Glutamatergic neuron (in vitro differentiated cells): ENCODE results near the gene ROS1. TPM values are rescaled to one million over a fixed set of nuclear protein-coding genes. Genes with fewer than 3 reads are reported as not detected.
"Not testable (repeated sequence)": the region's sequence is repeated elsewhere in the genome, so short reads cannot be mapped to it uniquely, and the experiment has no call there.

Experiments used
- DNase-seq: peaks from one replicate; pipeline ENCODE4 v3.0.0; 2022
- H3K27ac Mint-ChIP-seq: one replicate; pipeline ENCODE4 v1.8.0; 2020; ENCODE audit warnings: mild to moderate bottlenecking, mixed read lengths, inconsistent platforms; ENCODE audit not compliant: unreplicated experiment
- H3K27me3 Mint-ChIP-seq: one replicate; pipeline ENCODE4 v1.8.0; 2020; ENCODE audit warnings: mild to moderate bottlenecking, moderate library complexity, mixed read lengths, inconsistent platforms; ENCODE audit not compliant: unreplicated experiment
- H3K36me3 Mint-ChIP-seq: one replicate; pipeline ENCODE4 v1.8.0; 2020; ENCODE audit warnings: mild to moderate bottlenecking, mixed read lengths, inconsistent platforms; ENCODE audit not compliant: unreplicated experiment
- H3K4me1 Mint-ChIP-seq: one replicate; pipeline ENCODE4 v1.8.0; 2020; ENCODE audit warnings: mild to moderate bottlenecking, low read depth, mixed read lengths, inconsistent platforms; ENCODE audit not compliant: unreplicated experiment
- H3K4me3 Mint-ChIP-seq: one replicate; pipeline ENCODE4 v1.8.0; 2020; ENCODE audit warnings: mild to moderate bottlenecking, mixed read lengths, inconsistent platforms; ENCODE audit not compliant: unreplicated experiment
- H3K9me3 Mint-ChIP-seq: one replicate; pipeline ENCODE4 v1.8.0; 2020; ENCODE audit warnings: mild to moderate bottlenecking, moderate library complexity, mixed read lengths, inconsistent platforms; ENCODE audit not compliant: unreplicated experiment
- CTCF ChIP-seq: fragments of 200-600 bp; sonication (generic); IDR thresholded peaks from one replicate; pipeline ENCODE4 v1.5.0; 2021; ENCODE audit not compliant: partially characterized antibody, unreplicated experiment
- total RNA-seq: library from RNA; stranded (reverse); fragmentation: NEBNext Ultra II Directional; extraction: Animal tissue kit (Norgen Biotek cat#: 25700); gene quantifications from one replicate; pipeline ENCODE4 v1.2.1, GENCODE V29; 2021; ENCODE audit not compliant: unreplicated experiment

The ROS1 gene
- total RNA-seq, 1 donor from 2014 or later: not detected

DNA sequence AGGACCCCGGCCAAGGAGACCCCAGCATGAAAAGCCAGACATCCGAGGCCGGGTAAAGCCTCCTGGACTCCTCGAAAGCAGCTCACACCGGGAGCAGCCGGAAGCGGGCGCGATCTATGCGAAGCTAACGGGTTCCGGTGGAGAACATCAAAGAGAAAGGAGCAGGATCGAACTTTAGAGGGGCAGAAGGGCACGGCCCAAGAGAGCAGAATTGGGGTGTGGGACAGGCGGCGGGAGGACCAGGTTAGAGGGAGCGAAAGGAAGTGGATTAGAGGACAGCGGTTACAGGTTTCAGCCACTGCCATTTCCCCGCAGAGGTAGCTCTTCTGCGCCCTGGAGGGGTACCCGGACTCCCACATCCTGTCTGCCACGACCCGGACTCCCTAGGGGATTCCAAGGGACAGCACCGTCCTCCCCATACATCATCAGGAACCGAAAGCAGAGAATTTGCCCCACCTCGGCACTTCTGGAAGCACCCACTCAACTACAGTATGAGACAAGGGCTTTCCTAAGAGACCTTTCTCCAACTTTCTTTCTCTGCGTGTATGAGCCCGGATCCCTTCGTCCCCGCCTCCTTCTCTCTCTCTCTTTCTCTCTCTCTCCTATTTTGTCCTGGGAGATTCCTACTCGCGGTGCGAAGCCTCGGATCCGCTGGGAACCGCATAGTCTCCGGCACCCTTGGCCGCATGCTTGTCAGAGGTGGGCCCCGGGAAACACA is 160.9 kb downstream of the ROS1 start:
- Mint-ChIP-seq H3K9me3 (peaks cover 18% of the 10 kb centered on the region), H3K27me3 (peaks cover 36% of the 10 kb centered on the region), H3K4me3 (peak overlapping the region; percentile 88), H3K36me3 (no peaks in the 10 kb centered on the region), H3K27ac (no peak overlapping the region), H3K4me1 (peaks cover 3% of the 10 kb centered on the region)
- DNase-seq: peak; percentile 20
- no peak for TF ChIP-seq CTCF

DNA sequence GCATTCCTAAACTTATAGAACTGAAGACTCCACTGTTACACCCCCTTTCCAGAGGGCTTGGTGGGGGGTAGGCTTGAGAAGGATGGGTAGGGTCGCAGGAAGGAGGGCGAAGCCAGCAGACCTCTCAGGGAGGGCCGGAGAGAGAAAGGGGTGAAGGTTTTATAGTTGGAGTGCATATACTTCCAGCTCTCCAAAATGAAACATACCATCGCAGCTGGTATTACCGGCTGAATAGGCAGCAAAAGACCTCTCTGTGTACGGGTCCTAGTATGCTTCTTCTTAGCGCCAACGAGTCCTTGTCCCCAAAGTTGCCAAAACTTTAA is 161.4 kb downstream of the ROS1 start:
- no peak overlapping the region for H3K27ac Mint-ChIP-seq
- peaks cover 3% of the 10 kb centered on the region for H3K4me1 Mint-ChIP-seq
- H3K36me3 Mint-ChIP-seq: no peaks in the 10 kb centered on the region
- no peak for TF ChIP-seq CTCF
- peak overlapping the region; percentile 88 for H3K4me3 Mint-ChIP-seq
- H3K27me3 Mint-ChIP-seq: peaks cover 35% of the 10 kb centered on the region
- peaks cover 18% of the 10 kb centered on the region for H3K9me3 Mint-ChIP-seq
- no peak for DNase-seq

DNA sequence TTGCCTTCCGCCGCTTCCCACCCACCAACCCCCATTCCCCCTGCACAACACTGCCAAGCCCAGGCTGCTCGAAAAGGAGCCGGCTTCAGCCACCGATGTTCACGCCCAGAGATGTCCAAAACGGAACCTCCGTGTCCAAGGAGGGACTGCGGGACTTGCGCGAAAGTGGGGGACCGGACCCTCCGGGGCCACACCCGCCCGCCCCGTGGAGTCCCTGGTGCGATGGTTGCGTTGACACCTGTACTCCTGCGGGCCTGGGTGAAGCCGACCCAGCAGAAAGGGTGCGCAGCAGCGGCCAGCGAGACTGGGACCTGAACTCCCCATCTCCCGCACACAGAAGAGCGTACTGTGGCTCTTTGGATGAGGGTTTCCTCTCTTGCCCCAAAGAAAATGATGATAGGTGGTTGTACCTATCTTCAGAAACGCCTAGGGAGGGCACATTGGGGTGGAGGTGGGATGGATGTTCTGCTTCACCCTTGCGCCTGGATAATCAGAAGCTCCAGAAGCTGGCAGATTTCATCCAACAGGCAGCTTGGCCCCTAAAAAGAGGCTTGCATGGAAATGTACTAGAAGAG is 162.3 kb downstream of the ROS1 start:
- Mint-ChIP-seq H3K27me3 (peaks cover 28% of the 10 kb centered on the region), H3K36me3 (no peaks in the 10 kb centered on the region), H3K4me1 (peaks cover 3% of the 10 kb centered on the region), H3K27ac (no peak overlapping the region), H3K9me3 (peaks cover 18% of the 10 kb centered on the region), H3K4me3 (no peak overlapping the region)
- DNase-seq: no peak
- TF ChIP-seq CTCF: no peak

GRCh38 chr6:117262799-117263198 is 162.9 kb downstream of the ROS1 start:
- H3K9me3 Mint-ChIP-seq: peaks cover 18% of the 10 kb centered on the region
- peaks cover 27% of the 10 kb centered on the region for H3K27me3 Mint-ChIP-seq
- no peak overlapping the region for H3K4me3 Mint-ChIP-seq
- no peak for TF ChIP-seq CTCF
- DNase-seq: no peak
- no peak overlapping the region for H3K27ac Mint-ChIP-seq
- H3K36me3 Mint-ChIP-seq: no peaks in the 10 kb centered on the region
- H3K4me1 Mint-ChIP-seq: peaks cover 3% of the 10 kb centered on the region

DNA sequence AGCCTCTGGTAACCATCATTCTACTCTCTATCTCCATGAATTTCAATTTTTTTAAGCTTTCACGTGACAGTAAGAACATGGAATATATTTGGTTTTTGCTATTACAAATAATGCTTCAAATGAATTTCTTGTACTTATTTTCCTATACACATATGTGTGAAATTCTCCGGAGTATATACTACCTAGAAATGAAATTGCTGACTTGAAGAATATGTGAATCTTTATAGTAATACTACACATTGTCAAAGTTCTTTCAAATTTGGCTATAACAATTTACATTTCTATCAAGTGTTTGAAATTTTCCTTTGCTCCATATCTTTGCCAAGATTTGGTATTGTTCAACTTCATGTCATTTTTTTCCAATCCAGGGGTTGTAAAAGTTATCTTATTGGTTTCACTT is 172.0 kb downstream of the ROS1 start:
- Mint-ChIP-seq H3K36me3 (no peaks in the 10 kb centered on the region), H3K4me1 (no peaks in the 10 kb centered on the region), H3K27me3 (peaks cover 3% of the 10 kb centered on the region), H3K4me3 (no peak overlapping the region), H3K27ac (no peak overlapping the region), H3K9me3 (no peaks in the 10 kb centered on the region)
- no peak for TF ChIP-seq CTCF
- DNase-seq: no peak

DNA sequence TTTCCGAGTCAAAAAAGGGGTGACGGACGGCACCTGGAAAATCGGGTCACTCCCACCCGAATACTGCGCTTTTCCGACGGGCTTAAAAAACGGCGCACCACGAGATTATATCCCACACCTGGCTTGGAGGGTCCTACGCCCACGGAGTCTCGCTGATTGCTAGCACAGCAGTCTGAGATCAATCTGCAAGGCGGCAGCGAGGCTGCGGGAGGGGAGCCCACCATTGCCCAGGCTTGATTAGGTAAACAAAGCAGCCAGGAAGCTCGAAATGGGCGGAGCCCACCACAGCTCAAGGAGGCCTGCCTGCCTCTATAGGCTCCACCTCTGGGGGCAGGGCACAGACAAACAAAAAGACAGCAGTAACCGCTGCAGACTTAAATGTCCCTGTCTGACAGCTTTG is 180.8 kb downstream of the ROS1 start:
- H3K4me1 Mint-ChIP-seq, H3K36me3 Mint-ChIP-seq, H3K27me3 Mint-ChIP-seq, H3K27ac Mint-ChIP-seq, H3K9me3 Mint-ChIP-seq: not testable (repeated sequence)
- DNase-seq: peak; percentile 18
- peak overlapping the region; percentile 77 for H3K4me3 Mint-ChIP-seq

- peak overlapping the region; percentile 77 for H3K4me3 Mint-ChIP-seq
- H3K4me1 Mint-ChIP-seq, H3K36me3 Mint-ChIP-seq, DNase-seq, H3K9me3 Mint-ChIP-seq, H3K27me3 Mint-ChIP-seq: not testable (repeated sequence)
- peak overlapping the region; percentile 48 for H3K27ac Mint-ChIP-seq
Measured at GRCh38 chr6:117244571-117244970, 181.2 kb downstream of the ROS1 start.
